ENCODE data around the gene GOLT1B. TPM values are rescaled to one million over a fixed set of nuclear protein-coding genes. Genes with fewer than 3 reads are reported as not detected.

GOLT1B gene
- total and polyA plus RNA-seq, 2 of the 13 experiments (the other 11 are each of a cell fraction or from before 2014, with no cell fraction given), result 23.6 to 38.4 TPM

DNA sequence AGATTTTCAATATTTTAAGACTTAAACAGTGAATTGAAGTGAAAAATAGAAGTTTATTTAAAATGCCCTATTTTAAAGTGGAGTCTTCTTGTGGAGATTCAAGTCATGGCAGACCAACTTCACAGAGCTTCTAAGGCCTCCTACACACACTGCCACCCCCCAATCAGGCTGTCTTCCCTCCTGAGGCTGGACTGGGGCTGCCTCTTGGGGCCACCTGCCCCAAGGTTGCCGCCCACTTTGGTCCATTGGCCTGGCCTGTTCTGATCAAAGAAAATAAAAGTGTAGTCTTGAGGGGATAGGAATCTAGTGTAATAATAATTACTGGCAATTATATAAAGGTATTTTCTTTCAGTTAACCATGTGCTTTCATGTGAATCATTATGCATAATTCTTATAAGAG lies 1.3 kb downstream of the GOLT1B start:
- 67% methylated on average over 1 of the region's 1 CpG for WGBS (ENCODE audit: low lambda C conversion rate)
- TSS peak; percentile 56 for BruUV-seq (replicated peaks)
- Histone ChIP-seq H3K9ac (ENCODE audit: insufficient read depth, low read depth, low read length) (peak overlapping the region; percentile 88), H3K79me2 (ENCODE audit: insufficient read depth, low read length) (peaks cover 55% of the 10 kb centered on the region), H3K27me3 (ENCODE audit: control insufficient read depth in 1 of 2, insufficient read depth in 2 of 2, low read length in 2 of 2) (no peaks in the 10 kb centered on the region; a peak in 1 of 5 replicates), H4K20me1 (ENCODE audit: insufficient read depth, low read length) (peaks cover 3% of the 10 kb centered on the region; the same call in 1 of the 2 replicates), H3K4me2 (ENCODE audit: low read depth, low read length) (peak overlapping the region; percentile 76), H3K36me3 (replicated peaks in 1 of 2; ENCODE audit: control insufficient read depth in 1 of 2, insufficient read depth in 2 of 2, low read length in 2 of 2) (peaks cover 0 to 10% of the 10 kb centered on the region in 2 experiments; a peak in 2 of 5 replicates), H3K27ac (ENCODE audit: extremely low read length, insufficient read depth, low read length) (no peak overlapping the region), H3K4me1 (ENCODE audit: insufficient read depth, low read length) (peaks cover 33% of the 10 kb centered on the region), H2AFZ (ENCODE audit: low read length) (no peak overlapping the region), H3K9me3 (ENCODE audit: low read length) (no peaks in the 10 kb centered on the region), H3K4me3 (replicated peaks in 1 of 3; ENCODE audit: insufficient read depth in 1 of 3, low read depth in 2 of 3, low read length in 3 of 3) (peak overlapping the region; percentile 87 to 95 (median 95))
- no peak for TF ChIP-seq ZNF121 (CRISPR knock-in tag; IDR thresholded peaks at IDR 0.05)
- no peak for TF ChIP-seq SP2 (CRISPR knock-in tag; IDR thresholded peaks at IDR 0.05)
- no peak for TF ChIP-seq SAP130 (CRISPR knock-in tag; IDR thresholded peaks at IDR 0.05; ENCODE audit: low read depth)
- no peak for TF ChIP-seq ZNF432 (CRISPR knock-in tag; IDR thresholded peaks at IDR 0.05; ENCODE audit: borderline replicate concordance)
- TF ChIP-seq, protein P1, sequence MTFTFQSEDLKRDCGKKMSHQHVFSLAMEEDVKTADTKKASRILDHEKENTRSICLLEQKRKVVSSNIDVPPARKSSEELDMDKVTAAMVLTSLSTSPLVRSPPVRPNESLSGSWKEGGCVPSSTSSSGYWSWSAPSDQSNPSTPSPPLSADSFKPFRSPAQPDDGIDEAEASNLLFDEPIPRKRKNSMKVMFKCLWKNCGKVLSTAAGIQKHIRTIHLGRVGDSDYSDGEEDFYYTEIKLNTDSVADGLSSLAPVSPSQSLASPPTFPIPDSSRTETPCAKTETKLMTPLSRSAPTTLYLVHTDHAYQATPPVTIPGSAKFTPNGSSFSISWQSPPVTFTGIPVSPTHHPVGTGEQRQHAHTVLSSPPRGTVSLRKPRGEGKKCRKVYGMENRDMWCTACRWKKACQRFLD (CRISPR knock-in tag; IDR thresholded peaks at IDR 0.05; ENCODE audit: borderline replicate concordance), result no peak
- ATAC-seq (no peak), FAIRE-seq (no peak), DNase-seq (ENCODE audit: low spot score) (no peak)
- in situ Hi-C loops (cut with HindIII; ENCODE audit: extremely low pct_ligation_motif_present, low pct_unique_long_range_greater_than_20kb) (loop anchor here (25.0 kb wide), 1 partner anchor 534 kb away; the partner anchor contains the start of gene CMAS), intact Hi-C loops (cut with micrococcal nuclease; ENCODE audit: unreplicated experiment) (loop anchor here (10.0 kb wide), 1 partner anchor 152 kb away; the partner anchor contains the start of gene LDHB)
- POLR2A ChIA-PET, result no interaction called here
- CTCF ChIA-PET (ENCODE audit: low intra/inter-chr PET ratio, low total read pairs), result no interaction called here

DNA sequence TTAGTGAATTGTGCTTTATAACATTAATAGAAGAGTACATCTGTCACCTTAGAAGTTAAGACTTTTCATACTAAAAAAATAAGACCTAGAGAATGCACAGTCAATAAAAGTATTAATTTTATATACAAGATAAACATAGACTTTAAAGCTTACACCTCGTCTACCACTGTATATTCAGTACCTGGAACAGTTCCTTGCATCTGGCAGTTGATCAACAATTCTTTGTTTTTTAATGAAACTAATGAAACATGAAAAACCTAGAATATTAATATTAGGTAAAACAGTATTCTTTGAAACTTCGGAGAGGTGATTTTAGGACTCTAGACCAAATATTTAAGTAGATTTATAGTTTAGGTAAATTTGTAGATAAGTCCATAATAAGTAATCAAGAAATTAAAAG lies 4.3 kb downstream of the GOLT1B start:
- Histone ChIP-seq H3K27ac (ENCODE audit: extremely low read length, insufficient read depth, low read length) (no peak overlapping the region), H4K20me1 (ENCODE audit: insufficient read depth, low read length) (peaks cover 3% of the 10 kb centered on the region; the same call in 1 of the 2 replicates), H3K36me3 (replicated peaks in 1 of 2; ENCODE audit: control insufficient read depth in 1 of 2, insufficient read depth in 2 of 2, low read length in 2 of 2) (peaks cover 1 to 19% of the 10 kb centered on the region in 2 experiments; a peak in 3 of 5 replicates), H3K9me3 (ENCODE audit: low read length) (no peaks in the 10 kb centered on the region), H3K4me3 (replicated peaks in 1 of 3; ENCODE audit: insufficient read depth in 1 of 3, low read depth in 2 of 3, low read length in 3 of 3) (no peak overlapping the region), H3K4me1 (ENCODE audit: insufficient read depth, low read length) (peaks cover 19% of the 10 kb centered on the region), H3K27me3 (ENCODE audit: control insufficient read depth in 1 of 2, insufficient read depth in 2 of 2, low read length in 2 of 2) (no peaks in the 10 kb centered on the region; a peak in 1 of 5 replicates), H3K4me2 (ENCODE audit: low read depth, low read length) (no peak overlapping the region), H2AFZ (ENCODE audit: low read length) (no peak overlapping the region), H3K9ac (ENCODE audit: insufficient read depth, low read depth, low read length) (no peak overlapping the region), H3K79me2 (ENCODE audit: insufficient read depth, low read length) (peaks cover 49% of the 10 kb centered on the region)
- 64% methylated on average over 2 of the region's 2 CpGs for WGBS (ENCODE audit: low lambda C conversion rate)
- intact Hi-C loops (cut with micrococcal nuclease; ENCODE audit: unreplicated experiment) (loop anchor here (1.0 to 10.0 kb wide), 3 partner anchors 69 to 197 kb away; partner anchors contain the start of genes LDHB and PYROXD1), in situ Hi-C loops (cut with HindIII; ENCODE audit: extremely low pct_ligation_motif_present, low pct_unique_long_range_greater_than_20kb) (loop anchor here (25.0 kb wide), 1 partner anchor 531 kb away; the partner anchor contains the start of gene CMAS)
- ChIA-PET CTCF (ENCODE audit: low intra/inter-chr PET ratio, low total read pairs) (no interaction called here), POLR2A (no interaction called here)
- FAIRE-seq (no peak), ATAC-seq (no peak), DNase-seq (ENCODE audit: low spot score) (no peak)
- BruUV-seq (replicated peaks), result no TSS peak
- TF ChIP-seq EEA1 (CRISPR knock-in tag; IDR thresholded peaks at IDR 0.05; ENCODE audit: borderline replicate concordance) (no peak), ZNF230 (CRISPR knock-in tag; IDR thresholded peaks at IDR 0.05) (no peak), KLF6 (CRISPR knock-in tag; IDR thresholded peaks at IDR 0.05) (no peak), ZBTB21 (CRISPR knock-in tag; IDR thresholded peaks at IDR 0.05) (no peak), ZNF607 (CRISPR knock-in tag; IDR thresholded peaks at IDR 0.05; ENCODE audit: borderline replicate concordance) (no peak), ATAD3A (CRISPR knock-in tag; IDR thresholded peaks at IDR 0.05) (no peak), ZNF468 (CRISPR knock-in tag; IDR thresholded peaks at IDR 0.05) (no peak), KAT7 (CRISPR knock-in tag; IDR thresholded peaks at IDR 0.05; ENCODE audit: borderline replicate concordance) (no peak), ZNF256 (CRISPR knock-in tag; conservative IDR thresholded peaks at IDR 0.05) (no peak), ZSCAN31 (CRISPR knock-in tag; IDR thresholded peaks at IDR 0.05; ENCODE audit: low read depth) (no peak), POLR2AphosphoS2 (IDR thresholded peaks at IDR 0.05; ENCODE audit: low read depth, low read length) (no peak), ZNF7 (CRISPR knock-in tag; IDR thresholded peaks at IDR 0.05) (no peak)
- TF ChIP-seq, protein P2, sequence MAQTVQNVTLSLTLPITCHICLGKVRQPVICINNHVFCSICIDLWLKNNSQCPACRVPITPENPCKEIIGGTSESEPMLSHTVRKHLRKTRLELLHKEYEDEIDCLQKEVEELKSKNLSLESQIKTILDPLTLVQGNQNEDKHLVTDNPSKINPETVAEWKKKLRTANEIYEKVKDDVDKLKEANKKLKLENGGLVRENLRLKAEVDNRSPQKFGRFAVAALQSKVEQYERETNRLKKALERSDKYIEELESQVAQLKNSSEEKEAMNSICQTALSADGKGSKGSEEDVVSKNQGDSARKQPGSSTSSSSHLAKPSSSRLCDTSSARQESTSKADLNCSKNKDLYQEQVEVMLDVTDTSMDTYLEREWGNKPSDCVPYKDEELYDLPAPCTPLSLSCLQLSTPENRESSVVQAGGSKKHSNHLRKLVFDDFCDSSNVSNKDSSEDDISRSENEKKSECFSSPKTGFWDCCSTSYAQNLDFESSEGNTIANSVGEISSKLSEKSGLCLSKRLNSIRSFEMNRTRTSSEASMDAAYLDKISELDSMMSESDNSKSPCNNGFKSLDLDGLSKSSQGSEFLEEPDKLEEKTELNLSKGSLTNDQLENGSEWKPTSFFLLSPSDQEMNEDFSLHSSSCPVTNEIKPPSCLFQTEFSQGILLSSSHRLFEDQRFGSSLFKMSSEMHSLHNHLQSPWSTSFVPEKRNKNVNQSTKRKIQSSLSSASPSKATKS (CRISPR knock-in tag; IDR thresholded peaks at IDR 0.05), result no peak

Measured in HepG2 (cell line).